Measurements from ENCODE around the gene CGNL1. TPM values are rescaled to one million over a fixed set of nuclear protein-coding genes. Genes with fewer than 3 reads are reported as not detected.

Gene CGNL1, protein sequence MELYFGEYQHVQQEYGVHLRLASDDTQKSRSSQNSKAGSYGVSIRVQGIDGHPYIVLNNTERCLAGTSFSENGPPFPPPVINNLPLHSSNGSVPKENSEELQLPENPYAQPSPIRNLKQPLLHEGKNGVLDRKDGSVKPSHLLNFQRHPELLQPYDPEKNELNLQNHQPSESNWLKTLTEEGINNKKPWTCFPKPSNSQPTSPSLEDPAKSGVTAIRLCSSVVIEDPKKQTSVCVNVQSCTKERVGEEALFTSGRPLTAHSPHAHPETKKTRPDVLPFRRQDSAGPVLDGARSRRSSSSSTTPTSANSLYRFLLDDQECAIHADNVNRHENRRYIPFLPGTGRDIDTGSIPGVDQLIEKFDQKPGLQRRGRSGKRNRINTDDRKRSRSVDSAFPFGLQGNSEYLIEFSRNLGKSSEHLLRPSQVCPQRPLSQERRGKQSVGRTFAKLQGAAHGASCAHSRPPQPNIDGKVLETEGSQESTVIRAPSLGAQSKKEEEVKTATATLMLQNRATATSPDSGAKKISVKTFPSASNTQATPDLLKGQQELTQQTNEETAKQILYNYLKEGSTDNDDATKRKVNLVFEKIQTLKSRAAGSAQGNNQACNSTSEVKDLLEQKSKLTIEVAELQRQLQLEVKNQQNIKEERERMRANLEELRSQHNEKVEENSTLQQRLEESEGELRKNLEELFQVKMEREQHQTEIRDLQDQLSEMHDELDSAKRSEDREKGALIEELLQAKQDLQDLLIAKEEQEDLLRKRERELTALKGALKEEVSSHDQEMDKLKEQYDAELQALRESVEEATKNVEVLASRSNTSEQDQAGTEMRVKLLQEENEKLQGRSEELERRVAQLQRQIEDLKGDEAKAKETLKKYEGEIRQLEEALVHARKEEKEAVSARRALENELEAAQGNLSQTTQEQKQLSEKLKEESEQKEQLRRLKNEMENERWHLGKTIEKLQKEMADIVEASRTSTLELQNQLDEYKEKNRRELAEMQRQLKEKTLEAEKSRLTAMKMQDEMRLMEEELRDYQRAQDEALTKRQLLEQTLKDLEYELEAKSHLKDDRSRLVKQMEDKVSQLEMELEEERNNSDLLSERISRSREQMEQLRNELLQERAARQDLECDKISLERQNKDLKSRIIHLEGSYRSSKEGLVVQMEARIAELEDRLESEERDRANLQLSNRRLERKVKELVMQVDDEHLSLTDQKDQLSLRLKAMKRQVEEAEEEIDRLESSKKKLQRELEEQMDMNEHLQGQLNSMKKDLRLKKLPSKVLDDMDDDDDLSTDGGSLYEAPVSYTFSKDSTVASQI
- polyA plus RNA-seq (ENCODE audit: insufficient read length in 3 of 3), result 10 to 100 TPM; 69.8 to 72.5 (median 70.8) TPM

DNA sequence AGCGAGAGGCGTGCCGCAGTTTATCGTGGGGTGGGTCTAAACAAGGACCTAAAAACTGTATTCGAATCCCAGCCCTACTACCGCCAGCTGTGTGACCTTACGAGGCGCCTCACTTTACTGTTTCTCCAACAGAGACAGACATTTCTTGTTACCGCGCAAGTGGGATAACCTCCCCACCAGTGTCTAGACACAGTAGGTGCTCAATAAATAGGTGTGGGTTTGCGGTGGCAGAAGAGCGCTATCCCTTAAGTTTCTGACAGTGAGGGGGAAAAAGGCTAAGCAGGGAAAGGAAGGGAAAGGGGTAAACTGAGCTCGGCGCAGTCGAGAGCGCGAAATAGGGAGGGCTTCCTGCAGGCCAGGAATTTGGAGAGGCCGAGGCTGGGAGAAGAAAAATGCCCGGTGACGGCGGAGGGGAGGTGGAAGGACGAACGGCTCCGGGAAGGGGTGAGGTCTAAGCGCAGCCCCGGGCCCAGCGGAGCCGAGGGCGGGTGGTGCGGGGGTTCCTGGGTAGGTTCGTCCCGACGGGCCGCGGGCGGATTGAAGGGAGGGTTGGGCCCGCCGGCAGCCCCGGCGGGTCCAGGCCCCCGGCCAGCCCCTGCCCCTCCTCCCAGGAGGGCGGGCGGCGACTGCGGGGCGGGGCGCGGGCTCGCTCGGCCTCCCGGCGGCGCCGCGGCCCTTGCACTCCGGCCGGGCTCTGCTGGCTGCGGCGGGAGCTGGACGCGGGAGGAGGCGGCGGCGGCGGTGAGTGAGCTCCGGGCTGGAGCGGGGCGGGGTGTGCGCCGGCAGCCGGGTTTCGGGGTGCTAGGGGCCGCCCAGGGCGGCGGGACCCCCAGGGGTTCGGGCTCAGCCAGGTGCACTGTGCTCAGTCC, at the start of gene CGNL1:
Gene CGNL1, plus strand, starts transcription at position 679 of the 869 bp plus-strand sequence. CDS start 61,495 bp downstream, outside the sequence.
- no peak for DNase-seq (ENCODE audit: low read depth in 3 of 3, low spot score in 2 of 3)

- DNase-seq (ENCODE audit: low read depth in 3 of 3, low spot score in 2 of 3), result no peak
These were observed 48.3 kb upstream of the CGNL1 start for GRCh38 chr15:57327985-57328471.

- no peak for DNase-seq (ENCODE audit: low read depth in 3 of 3, low spot score in 2 of 3)
These were observed 47.8 kb upstream of the CGNL1 start for GRCh38 chr15:57328479-57328878.

- DNase-seq (ENCODE audit: low read depth in 3 of 3, low spot score in 2 of 3), result no peak
These were observed 47.4 kb upstream of the CGNL1 start for GRCh38 chr15:57328897-57329296.

GRCh38 chr15:57329582-57330367, 46.5 kb upstream of the CGNL1 start:
- no peak for DNase-seq (ENCODE audit: low read depth in 3 of 3, low spot score in 2 of 3)

- no peak for DNase-seq (ENCODE audit: low read depth in 3 of 3, low spot score in 2 of 3)
These were observed 45.5 kb upstream of the CGNL1 start for GRCh38 chr15:57330619-57331340.

GRCh38 chr15:57332326-57332725, 44.0 kb upstream of the CGNL1 start:
- no peak for DNase-seq (ENCODE audit: low read depth in 3 of 3, low spot score in 2 of 3)

DNA sequence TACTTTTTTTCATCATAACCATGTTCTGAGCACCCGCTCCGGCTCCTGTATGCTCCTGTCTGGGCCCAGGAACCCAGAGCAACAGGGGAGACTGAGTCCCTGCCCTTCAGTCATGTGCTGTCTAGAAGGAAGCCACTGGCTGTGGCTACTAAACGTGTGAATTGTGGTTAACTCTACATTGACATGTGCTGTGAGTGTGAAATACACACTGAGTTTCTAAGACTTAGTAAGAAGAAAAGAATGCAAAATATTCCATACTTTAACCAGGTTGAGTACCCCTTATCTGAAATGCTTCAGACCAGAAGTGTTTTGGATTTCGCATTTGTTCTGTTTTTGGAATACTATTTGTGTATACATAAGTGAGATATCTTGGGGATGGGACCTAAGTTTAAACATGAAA, 42.8 kb upstream of the CGNL1 start:
- no peak for DNase-seq (ENCODE audit: low read depth in 3 of 3, low spot score in 2 of 3)

DNA sequence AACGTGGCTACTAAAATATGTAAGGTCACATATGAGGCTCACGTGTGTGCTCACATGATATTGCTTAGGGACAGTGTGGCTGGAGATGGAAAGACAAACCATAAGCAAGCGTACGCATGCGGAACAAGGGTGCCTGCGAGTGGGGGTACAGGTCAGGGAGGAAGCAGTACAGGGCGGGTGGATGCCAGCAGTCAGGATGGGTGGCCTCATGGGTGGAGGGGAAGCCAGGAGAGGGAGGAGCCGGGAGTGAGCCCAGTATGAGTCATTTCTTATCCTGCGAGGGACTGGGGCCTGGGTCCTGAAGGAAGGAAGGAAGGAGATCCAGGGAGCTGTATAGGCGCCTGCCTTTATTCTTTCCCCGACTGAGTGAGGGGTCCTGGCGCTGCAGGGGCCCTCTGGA, 42.0 kb upstream of the CGNL1 start:
- no peak for DNase-seq (ENCODE audit: low read depth in 3 of 3, low spot score in 2 of 3)

DNA sequence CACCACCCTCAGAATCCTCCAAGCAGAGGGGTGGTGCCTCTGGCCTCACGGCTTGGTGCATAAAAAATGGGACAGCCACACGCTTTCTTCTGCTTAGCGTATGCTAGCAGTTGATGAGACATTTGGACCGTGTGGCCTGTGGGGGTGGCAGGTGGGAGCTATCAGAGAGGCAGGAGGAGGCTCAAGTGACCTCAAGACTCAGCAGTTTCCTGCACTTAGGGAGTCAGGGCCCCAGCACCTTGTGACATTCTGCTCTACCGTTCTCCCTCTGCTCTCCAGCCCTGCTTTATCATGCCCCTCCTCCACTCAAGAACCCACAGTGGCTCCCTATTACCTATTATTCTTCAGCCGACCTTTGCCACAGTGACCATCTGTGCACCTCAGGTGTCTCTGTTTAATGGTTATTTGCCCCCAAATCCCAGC, 41.0 kb upstream of the CGNL1 start:
- DNase-seq (ENCODE audit: low read depth in 3 of 3, low spot score in 2 of 3), result no peak

DNA sequence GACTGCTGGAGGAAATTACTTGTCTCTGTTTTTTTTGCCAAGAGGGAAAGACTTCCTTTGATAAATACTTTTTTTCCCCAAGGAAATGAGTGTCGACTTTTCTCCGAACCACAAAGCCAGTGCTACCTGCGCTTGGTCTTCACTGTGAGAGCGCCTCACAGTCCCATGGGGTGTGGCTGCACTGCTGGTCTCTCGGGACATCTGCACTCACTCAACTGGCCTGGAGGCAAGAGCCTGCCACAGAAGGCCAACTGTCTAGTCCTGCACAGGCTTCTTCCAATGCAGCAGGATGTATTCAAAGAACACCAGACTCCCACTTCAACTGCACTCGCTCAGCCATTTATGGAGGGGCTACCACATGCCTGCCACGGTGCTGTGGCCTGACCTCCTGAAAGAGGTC, 40.6 kb upstream of the CGNL1 start:
- no peak for DNase-seq (ENCODE audit: low read depth in 3 of 3, low spot score in 2 of 3)

GRCh38 chr15:57337868-57338411, 38.4 kb upstream of the CGNL1 start:
- no peak for DNase-seq (ENCODE audit: low read depth in 3 of 3, low spot score in 2 of 3)

GRCh38 chr15:57339321-57339720, 37.0 kb upstream of the CGNL1 start:
- no peak for DNase-seq (ENCODE audit: low read depth in 3 of 3, low spot score in 2 of 3)

DNA sequence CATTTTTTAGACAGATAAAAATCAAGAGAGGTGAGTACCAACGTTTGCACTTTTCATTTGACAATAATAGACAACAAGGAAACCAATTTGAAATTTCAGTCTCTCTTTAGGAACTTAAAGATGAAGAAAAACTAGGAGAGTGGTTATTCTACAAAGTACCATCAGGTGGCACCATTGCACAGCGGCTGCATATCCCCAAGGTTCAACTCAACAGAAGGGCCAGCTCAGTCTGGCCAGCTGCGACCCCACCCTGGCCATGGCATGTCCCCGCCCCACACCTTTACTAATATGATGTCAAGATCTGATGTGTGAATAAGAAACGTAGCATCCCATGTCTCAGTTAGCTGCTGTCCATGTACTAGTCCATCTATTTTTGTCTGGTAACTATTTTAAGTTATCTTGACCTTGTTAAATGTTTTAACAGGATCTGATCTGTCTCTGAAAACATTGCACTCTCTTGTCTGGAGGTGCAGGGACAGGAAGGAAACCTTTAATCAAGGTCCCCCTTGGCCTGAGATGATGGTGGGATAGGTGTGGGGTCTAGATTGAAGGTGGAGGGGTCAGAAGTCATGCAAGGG, 35.5 kb upstream of the CGNL1 start:
- peak in 1 of 3 donors; percentile 68 for DNase-seq (ENCODE audit: low read depth in 3 of 3, low spot score in 2 of 3)

DNA sequence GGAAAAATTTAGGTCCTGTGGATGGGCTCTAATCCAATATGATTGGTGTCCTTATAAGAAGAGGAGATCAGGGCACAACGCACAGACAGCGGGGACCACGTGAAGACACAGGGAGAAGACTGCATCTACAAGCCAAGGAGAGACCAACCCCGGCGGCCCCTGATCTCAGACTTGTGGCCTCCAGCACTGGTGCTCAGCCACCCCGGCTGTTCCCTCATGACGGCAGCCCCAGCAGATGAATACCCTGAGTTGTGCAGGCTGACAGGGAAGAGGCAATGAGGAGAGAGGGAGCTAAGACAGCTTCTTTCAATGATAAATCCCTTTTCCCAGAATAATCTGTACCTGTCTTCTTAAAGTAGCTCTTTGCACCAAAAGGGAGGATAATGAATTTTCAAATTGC, 33.3 kb upstream of the CGNL1 start:
- DNase-seq (ENCODE audit: low read depth in 3 of 3, low spot score in 2 of 3), result no peak

GRCh38 chr15:57343498-57343897, 32.8 kb upstream of the CGNL1 start:
- DNase-seq (ENCODE audit: low read depth in 3 of 3, low spot score in 2 of 3), result no peak

DNA sequence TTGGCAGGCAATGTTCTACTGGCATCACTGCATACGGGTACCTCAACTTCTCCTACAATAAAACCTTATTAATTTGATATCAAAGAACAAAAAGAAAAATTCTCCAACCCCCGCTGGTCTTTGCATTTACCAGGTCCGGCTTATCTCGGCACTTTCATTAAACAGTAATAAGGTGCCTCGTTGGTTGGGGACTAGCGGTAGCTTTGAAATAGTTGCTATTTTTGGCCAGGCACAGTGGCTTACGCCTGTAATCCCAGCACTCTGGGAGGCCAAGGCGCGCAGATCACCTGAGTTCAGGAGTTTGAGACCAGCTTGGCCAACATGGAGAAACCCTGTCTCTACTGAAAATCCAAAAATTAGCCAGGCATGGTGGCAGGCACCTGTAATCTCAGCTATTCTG, 32.0 kb upstream of the CGNL1 start:
- DNase-seq (ENCODE audit: low read depth in 3 of 3, low spot score in 2 of 3), result no peak

DNA sequence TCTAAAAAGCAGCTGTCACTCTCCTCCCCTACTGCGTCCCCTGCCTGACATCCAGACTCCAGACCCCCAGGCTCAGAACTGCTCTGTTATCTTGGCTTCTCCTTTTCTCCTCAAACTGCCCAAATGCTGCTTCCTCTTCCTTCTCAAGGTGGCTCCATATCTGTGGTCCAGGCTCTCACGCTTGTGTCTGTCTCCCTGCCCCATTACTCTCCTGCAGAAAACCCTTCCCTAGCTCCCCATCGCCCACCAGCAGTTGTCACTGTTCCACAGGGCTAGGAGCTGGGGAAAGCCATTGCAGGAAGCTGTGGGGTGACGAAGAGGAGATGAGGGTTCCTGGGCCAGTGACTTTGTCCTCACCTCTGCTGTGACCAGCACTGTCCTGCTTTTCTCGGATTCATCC, 30.7 kb upstream of the CGNL1 start:
- DNase-seq (ENCODE audit: low read depth in 3 of 3, low spot score in 2 of 3), result no peak

Measured in right renal cortex interstitium (tissue), 3 donors.